ENCODE results near the gene KDM2B.

The KDM2B gene

DNA sequence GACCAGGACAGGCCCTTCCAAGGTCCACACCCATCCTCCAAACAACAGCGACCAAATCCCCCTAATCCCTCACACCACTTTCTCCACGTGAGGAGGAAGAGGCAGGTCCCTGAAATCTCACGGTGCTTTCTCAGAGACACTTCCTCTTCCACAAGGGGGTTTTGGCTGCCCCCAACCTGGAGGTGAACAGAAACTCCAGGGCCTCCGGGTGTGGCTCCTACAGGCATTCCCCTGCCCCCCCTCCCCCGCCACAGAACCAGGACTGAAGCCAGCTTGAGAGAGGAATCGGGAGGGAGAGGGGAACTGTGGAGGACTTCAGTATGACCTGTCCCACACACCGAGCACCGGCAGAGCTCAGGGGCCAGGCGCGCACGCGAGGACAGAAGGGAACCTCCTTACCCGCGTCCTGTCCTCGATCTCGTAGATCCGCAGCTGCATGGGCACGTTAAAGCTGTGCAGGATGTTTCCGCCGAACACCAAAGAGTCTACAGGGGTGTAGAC, 60.2 kb downstream of the KDM2B start:
- H3K4me1 Mint-ChIP-seq, result no peaks in the 10 kb centered on the region
- H3K9me3 Mint-ChIP-seq, result no peaks in the 10 kb centered on the region
- CTCF ChIA-PET, result no interaction called here
- DNase-seq, result no peak
- no peak overlapping the region for H3K4me3 Mint-ChIP-seq
- peaks cover 23% of the 10 kb centered on the region for H3K36me3 Mint-ChIP-seq
- no peaks in the 10 kb centered on the region for H3K27me3 Mint-ChIP-seq
- H3K27ac Mint-ChIP-seq, result no peak overlapping the region

DNA sequence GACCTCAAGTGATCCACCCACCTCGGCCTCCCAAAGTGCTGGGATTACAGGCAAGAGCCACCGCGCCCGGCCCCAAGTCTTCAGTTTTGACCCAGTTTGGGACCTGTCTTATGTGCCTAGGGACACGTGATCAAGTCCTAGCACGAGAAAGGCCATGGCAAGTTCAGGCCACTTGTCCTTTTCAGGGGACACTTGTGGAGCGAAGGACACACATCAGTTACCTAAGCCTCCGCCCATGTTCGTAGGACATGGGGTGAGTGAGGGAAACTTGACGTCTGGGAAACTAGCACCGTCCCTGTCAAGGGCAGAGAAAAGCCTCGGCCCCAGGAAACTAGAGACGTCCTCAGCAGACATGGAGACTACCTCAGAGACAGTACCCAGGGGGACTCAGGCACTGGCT, 60.7 kb downstream of the KDM2B start:
- Mint-ChIP-seq H3K4me3 (no peak overlapping the region), H3K27me3 (no peaks in the 10 kb centered on the region), H3K9me3 (no peaks in the 10 kb centered on the region), H3K4me1 (no peaks in the 10 kb centered on the region), H3K27ac (no peak overlapping the region), H3K36me3 (peaks cover 26% of the 10 kb centered on the region)
- CTCF ChIA-PET, result no interaction called here
- DNase-seq, result no peak

- DNase-seq, result no peak
- peaks cover 26% of the 10 kb centered on the region for H3K36me3 Mint-ChIP-seq
- CTCF ChIA-PET, result no interaction called here
- H3K27me3 Mint-ChIP-seq, result no peaks in the 10 kb centered on the region
- peaks cover under 1% of the 10 kb centered on the region for H3K4me1 Mint-ChIP-seq
- H3K9me3 Mint-ChIP-seq, result no peaks in the 10 kb centered on the region
- H3K4me3 Mint-ChIP-seq, result no peak overlapping the region
- no peak overlapping the region for H3K27ac Mint-ChIP-seq
Measured at GRCh38 chr12:121519227-121519626, 61.6 kb downstream of the KDM2B start.

DNA sequence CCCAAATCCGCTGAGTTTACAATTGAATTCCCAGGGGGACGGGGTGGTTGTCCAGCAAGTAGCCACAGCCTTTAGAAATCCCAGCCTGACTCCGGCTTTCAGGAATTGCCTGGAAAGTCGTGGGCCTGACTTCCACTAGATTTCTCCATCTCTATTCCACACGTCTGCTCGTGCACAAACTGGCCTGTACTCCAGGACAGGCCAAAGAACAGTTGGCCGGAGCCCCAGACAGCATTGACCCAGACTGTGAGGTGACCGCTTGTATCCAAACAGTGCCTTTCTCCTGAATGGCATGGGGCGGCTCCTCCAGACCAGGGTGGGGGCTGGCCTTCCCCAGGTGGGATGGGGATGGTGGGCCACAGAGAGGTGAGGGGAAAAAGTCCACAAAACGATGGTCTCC, 62.2 kb downstream of the KDM2B start:
- DNase-seq, result no peak
- CTCF ChIA-PET, result no interaction called here
- Mint-ChIP-seq H3K27me3 (no peaks in the 10 kb centered on the region), H3K36me3 (peaks cover 23% of the 10 kb centered on the region), H3K27ac (no peak overlapping the region), H3K4me3 (no peak overlapping the region), H3K9me3 (no peaks in the 10 kb centered on the region), H3K4me1 (peaks cover 4% of the 10 kb centered on the region)

DNA sequence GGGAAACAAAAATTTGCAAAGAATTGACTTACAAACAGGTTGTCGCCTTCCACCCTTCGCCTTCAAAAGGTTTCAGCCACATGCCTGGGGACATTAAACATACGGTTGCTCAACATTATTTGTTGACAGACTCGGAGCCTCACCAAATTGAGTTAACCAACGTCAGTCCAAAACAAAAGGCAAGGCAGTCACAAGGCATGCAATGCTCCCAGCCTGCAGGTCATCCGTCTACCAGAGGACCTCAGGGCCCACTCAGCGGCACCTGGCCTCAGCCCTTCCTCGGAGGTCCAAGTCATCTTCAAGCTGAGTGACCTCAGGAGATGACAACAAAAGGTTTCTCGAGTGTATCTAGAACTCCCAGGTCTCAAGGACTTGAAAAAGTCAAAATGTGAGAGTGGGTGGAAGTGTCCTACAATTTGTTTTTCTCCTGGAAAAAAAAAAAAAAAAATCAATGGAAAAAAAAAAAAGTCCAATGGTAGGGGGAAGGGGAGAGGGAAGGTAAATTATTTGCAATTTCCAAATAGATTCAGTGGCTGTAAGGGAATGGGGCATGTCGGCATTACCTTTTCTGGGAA, 64.3 kb downstream of the KDM2B start:
- peaks cover 35% of the 10 kb centered on the region for H3K36me3 Mint-ChIP-seq
- H3K27me3 Mint-ChIP-seq, result no peaks in the 10 kb centered on the region
- H3K9me3 Mint-ChIP-seq, result no peaks in the 10 kb centered on the region
- DNase-seq, result no peak
- CTCF ChIA-PET, result no interaction called here
- no peak overlapping the region for H3K4me3 Mint-ChIP-seq
- no peak overlapping the region for H3K27ac Mint-ChIP-seq
- H3K4me1 Mint-ChIP-seq, result peaks cover 4% of the 10 kb centered on the region

- CTCF ChIA-PET, result no interaction called here
- DNase-seq, result no peak
- Mint-ChIP-seq H3K36me3 (peaks cover 35% of the 10 kb centered on the region), H3K4me3 (no peak overlapping the region), H3K27me3 (no peaks in the 10 kb centered on the region), H3K4me1 (peaks cover 4% of the 10 kb centered on the region), H3K9me3 (no peaks in the 10 kb centered on the region), H3K27ac (peak overlapping the region; percentile 55)
Measured at GRCh38 chr12:121515615-121516014, 65.2 kb downstream of the KDM2B start.

DNA sequence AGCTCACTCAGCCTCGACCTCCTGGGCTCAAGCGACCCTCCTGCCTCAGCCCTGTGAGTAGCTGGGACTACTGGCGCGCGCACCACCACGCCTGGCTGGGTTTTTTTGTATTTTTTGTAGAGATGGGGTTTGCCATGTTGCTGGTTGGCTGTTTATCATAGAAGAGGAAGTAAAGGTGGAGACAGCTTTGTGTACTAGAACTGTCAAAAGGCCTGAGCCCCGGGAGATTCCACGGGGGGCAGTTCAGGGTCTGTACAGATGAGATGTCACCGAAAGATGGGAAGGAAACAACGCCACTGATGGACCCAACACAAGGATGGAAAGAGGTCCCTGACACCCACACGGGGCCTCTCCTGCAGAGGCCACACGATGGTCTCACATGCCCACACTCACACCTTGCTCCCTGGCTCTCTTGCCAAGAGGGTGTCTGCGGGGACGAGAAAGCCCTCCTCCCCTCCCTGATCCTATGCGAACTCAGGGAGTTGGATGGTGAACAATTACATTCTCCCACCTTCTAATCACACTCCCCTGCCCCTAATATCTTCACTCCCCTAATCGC, 66.6 kb downstream of the KDM2B start:
- Mint-ChIP-seq H3K27me3 (no peaks in the 10 kb centered on the region), H3K27ac (peak overlapping the region; percentile 62), H3K9me3 (no peaks in the 10 kb centered on the region), H3K4me1 (peaks cover 4% of the 10 kb centered on the region), H3K36me3 (peaks cover 33% of the 10 kb centered on the region), H3K4me3 (no peak overlapping the region)
- DNase-seq, result no peak
- CTCF ChIA-PET, result no interaction called here

DNA sequence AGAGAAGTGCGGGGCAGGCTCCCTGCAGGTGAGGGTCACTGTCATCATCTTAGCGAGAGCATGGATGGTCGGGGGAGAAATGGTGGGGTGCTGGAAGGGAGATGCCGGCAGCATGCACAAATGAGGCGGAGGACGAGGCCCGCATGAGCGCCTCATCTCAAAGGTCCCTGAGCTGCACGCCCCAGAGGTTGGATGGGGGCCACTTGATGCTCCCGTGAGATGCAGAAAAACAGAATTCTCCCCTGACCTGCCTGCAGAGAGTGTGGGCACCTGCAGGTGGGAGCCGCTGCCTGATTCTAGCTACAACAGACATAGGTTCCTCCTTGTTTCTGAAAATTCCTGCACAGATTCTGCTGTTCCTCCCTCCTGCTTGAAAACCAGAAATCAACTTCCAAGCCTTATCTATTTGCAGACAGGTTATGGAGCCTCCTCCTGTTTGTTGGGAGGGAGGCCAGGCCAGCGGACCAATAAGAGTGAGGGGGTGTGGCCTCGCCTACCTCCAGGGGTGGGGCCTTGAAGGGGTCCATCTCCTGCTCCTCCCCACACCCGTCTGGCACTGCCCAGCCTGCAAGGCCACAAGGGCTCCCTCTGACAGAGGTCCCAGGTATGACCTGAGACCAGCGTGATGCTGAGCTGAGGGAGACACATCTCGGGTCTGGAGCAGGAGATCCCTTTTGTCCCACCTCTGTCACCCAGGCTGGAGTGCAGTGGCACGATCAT, 67.2 kb downstream of the KDM2B start:
- Mint-ChIP-seq H3K36me3 (peaks cover 31% of the 10 kb centered on the region), H3K27ac (no peak overlapping the region), H3K27me3 (no peaks in the 10 kb centered on the region), H3K4me3 (no peak overlapping the region), H3K9me3 (no peaks in the 10 kb centered on the region), H3K4me1 (peaks cover 4% of the 10 kb centered on the region)
- CTCF ChIA-PET, result no interaction called here
- DNase-seq, result peak; percentile 26

DNA sequence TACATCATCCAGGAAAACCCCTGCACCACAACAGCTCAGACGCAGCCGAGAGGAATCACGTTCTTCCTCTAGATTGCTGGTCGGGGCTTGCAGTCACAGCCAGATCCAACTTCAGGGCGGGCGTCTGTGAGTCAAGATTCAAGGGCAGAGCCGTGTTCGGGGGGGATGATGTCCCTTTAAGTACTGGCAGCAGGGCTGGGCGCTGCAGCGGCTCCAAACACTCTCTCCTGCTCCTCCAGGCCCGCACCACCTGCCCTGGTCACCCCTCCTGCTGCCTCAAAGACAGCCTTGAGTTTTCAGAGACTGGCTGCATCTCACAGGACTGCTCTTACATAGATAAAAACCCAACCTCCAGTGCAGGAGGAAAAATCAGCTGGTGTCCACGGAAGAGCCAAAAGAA, 68.3 kb downstream of the KDM2B start:
- Mint-ChIP-seq H3K27me3 (no peaks in the 10 kb centered on the region), H3K36me3 (peaks cover 33% of the 10 kb centered on the region), H3K4me1 (peaks cover 4% of the 10 kb centered on the region), H3K27ac (no peak overlapping the region), H3K4me3 (no peak overlapping the region), H3K9me3 (no peaks in the 10 kb centered on the region)
- DNase-seq, result no peak
- CTCF ChIA-PET, result no interaction called here

GRCh38 chr12:121511916-121512315, 68.9 kb downstream of the KDM2B start:
- CTCF ChIA-PET, result no interaction called here
- DNase-seq, result no peak
- Mint-ChIP-seq H3K9me3 (no peaks in the 10 kb centered on the region), H3K4me3 (no peak overlapping the region), H3K27me3 (no peaks in the 10 kb centered on the region), H3K4me1 (peaks cover 4% of the 10 kb centered on the region), H3K27ac (no peak overlapping the region), H3K36me3 (peaks cover 38% of the 10 kb centered on the region)

GRCh38 chr12:121509339-121509738, 71.5 kb downstream of the KDM2B start:
- H3K4me1 Mint-ChIP-seq, result peaks cover 4% of the 10 kb centered on the region
- peaks cover 40% of the 10 kb centered on the region for H3K36me3 Mint-ChIP-seq
- no peaks in the 10 kb centered on the region for H3K9me3 Mint-ChIP-seq
- no peaks in the 10 kb centered on the region for H3K27me3 Mint-ChIP-seq
- no peak overlapping the region for H3K27ac Mint-ChIP-seq
- no peak overlapping the region for H3K4me3 Mint-ChIP-seq
- CTCF ChIA-PET, result interaction anchor here (0.6 to 2.4 kb wide), 4 partner anchors 9 to 70 kb away, joined by 3 to 6 read pairs (median 4); no protein-coding TSS in a partner anchor
- no peak for DNase-seq

DNA sequence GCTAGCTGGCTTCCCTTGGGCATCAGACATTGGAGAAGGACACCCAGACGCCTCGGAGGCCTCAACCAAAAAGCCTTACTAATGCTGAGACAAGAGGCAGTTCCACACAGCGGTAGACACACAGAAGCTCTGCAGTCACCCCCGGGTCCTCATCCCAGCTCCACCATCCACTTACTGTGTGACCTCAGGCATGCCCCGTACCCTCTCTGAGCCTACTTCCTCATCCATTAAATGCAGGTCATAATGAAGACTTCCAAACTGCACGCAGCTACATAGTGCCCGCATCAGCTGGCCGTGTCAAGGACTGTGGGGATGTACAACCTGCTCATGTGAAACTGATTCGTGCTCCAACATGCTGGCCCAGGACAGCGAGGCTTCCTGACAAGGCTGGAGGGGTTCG, 72.3 kb downstream of the KDM2B start:
- H3K36me3 Mint-ChIP-seq, result peaks cover 42% of the 10 kb centered on the region

GRCh38 chr12:121507984-121508383, 72.8 kb downstream of the KDM2B start:
- no peak for DNase-seq
- Mint-ChIP-seq H3K4me3 (no peak overlapping the region), H3K4me1 (no peaks in the 10 kb centered on the region), H3K27ac (no peak overlapping the region), H3K27me3 (no peaks in the 10 kb centered on the region), H3K36me3 (peaks cover 43% of the 10 kb centered on the region), H3K9me3 (no peaks in the 10 kb centered on the region)
- CTCF ChIA-PET, result interaction anchor here (1.0 to 2.4 kb wide), 4 partner anchors 8 to 29 kb away, joined by 3 to 6 read pairs (median 4); no protein-coding TSS in a partner anchor

More for the DNA sequence above, 72.3 kb downstream of the KDM2B start:
- Mint-ChIP-seq H3K27ac (peak overlapping the region; percentile 30), H3K9me3 (no peaks in the 10 kb centered on the region), H3K4me3 (no peak overlapping the region), H3K4me1 (no peaks in the 10 kb centered on the region), H3K27me3 (no peaks in the 10 kb centered on the region)
- CTCF ChIA-PET, result interaction anchor here (0.7 to 2.4 kb wide), 4 partner anchors 8 to 14 kb away, joined by 3 to 6 read pairs (median 4); no protein-coding TSS in a partner anchor
- no peak for DNase-seq

DNA sequence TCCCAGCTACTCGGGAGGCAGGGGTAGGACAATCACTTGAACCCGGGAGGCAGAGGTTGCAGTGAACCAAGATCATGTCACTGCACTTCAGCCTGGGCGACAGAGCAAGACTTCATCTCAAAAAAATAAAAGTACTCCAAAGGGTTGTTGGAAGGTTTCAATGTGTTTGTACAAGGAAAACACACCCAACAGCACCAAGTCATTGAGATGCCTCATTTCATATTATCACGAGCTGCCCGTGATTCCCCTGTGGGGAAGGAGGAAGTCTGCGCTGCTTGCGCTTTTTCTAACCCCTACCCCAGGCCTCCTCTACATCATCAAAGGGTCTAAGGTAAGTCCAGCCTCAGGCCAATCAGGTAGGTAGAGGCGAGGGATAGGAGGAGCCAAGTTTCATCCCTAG, 73.6 kb downstream of the KDM2B start:
- Mint-ChIP-seq H3K27ac (no peak overlapping the region), H3K9me3 (no peaks in the 10 kb centered on the region), H3K36me3 (peaks cover 39% of the 10 kb centered on the region), H3K27me3 (no peaks in the 10 kb centered on the region), H3K4me1 (no peaks in the 10 kb centered on the region), H3K4me3 (no peak overlapping the region)
- CTCF ChIA-PET, result interaction anchor here (1.2 to 2.4 kb wide), 3 partner anchors 10 to 29 kb away, joined by 3 to 6 read pairs (median 3); no protein-coding TSS in a partner anchor
- no peak for DNase-seq

DNA sequence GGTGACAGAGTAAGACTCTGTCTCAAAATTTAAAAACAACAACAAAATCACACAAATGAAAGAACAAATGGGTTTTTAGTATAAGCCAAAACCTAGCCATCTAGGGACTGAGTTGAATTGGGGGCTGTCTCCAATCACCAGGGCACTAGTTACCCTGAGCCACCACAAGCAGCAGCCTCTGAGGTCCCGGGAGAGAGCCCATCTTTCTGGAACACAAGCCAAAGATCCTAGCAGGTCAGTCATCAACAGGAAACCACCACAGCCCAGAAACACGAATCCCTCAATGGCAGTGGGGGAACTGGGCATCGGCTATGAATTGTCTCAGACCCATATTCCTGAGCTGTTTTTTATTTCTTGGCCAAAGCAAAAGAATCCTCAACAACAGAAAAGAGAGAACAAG, 75.3 kb downstream of the KDM2B start:
- Mint-ChIP-seq H3K27me3 (no peaks in the 10 kb centered on the region), H3K4me3 (no peak overlapping the region), H3K27ac (no peak overlapping the region), H3K36me3 (peaks cover 38% of the 10 kb centered on the region), H3K9me3 (no peaks in the 10 kb centered on the region), H3K4me1 (no peaks in the 10 kb centered on the region)
- CTCF ChIA-PET, result interaction anchor here (1.3 kb wide), 1 partner anchor 28 kb away, joined by 3 read pairs; no protein-coding TSS in a partner anchor
- no peak for DNase-seq

Measured in activated naive CD4-positive, alpha-beta T cell treated with anti-CD3 and anti-CD28 coated beads, Interleukin-2, amount 10 ng/mL, durations not matched to agents 7 days and 5 days (primary cell).